ENCODE measurements around the gene DCLK2.

DNA sequence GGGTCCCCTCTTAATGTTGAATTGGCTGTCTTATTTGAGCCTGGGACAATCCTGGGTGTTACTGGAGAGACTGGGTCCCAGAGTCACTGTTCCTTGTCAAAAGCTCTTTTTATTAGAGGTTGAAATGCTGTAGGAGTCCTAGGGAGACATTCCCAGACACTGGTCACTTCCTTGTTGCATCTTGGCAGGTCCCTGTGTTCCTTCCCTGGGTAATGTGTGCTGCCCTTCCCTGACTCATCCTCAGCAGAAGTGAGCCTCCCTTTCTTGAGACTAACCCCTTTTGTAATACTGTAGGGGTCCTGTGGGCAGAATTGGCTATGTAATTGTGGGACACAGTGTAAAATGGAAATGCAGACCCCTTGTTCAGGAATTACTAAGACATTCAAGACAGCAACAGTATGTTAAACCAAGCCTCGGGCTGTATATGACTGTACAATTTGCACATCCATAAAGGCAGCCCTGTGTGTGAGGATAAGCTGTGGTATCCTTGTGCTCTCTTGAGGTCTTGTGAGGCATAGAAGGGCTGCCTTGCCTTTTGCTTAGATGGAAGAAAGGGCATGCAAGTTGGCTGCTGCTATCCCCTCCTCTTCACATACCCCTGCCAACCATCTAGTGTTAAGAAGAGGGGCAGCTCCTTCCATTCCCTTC is 53.5 kb downstream of the DCLK2 start:
- TF ChIP-seq GATA3 (IDR thresholded peaks at IDR 0.05; ENCODE audit: low read depth, low read length): no peak
- no peak for TF ChIP-seq GATA2 (IDR thresholded peaks at IDR 0.05; ENCODE audit: low read depth, low read length)
